A673 (cell line): Measurements from ENCODE around the gene PTPRQ. TPM values are rescaled to one million over a fixed set of nuclear protein-coding genes. Genes with fewer than 3 reads are reported as not detected.
"Not testable (repeated sequence)": the region's sequence is repeated elsewhere in the genome, so short reads cannot be mapped to it uniquely, and the experiment has no call there.

ENCODE experiments used
- BruUV-seq: library from RNA; stranded (reverse); fragments of 400-500 nt; replicated peaks from 2 replicates; lab custom pipeline; 2021; lab: Mats Ljungman, UMichigan
- CTCF ChIA-PET: fragments of 300-600 bp; sonication (Branson Sonifier 250); formaldehyde crosslinking; loops from one replicate; lab custom pipeline; 2022; ENCODE audit warnings: antibody characterized with exemption; lab: Charles Lee
- POLR2A ChIA-PET: fragments of 300-600 bp; sonication (Branson Sonifier 250); formaldehyde crosslinking; loops from one replicate; lab custom pipeline; 2022; ENCODE audit warnings: antibody characterized with exemption; ENCODE audit not compliant: low non-redundant PET; lab: Charles Lee
- DNase-seq: peaks from one replicate; pipeline ENCODE4 v3.0.0-alpha.2; 2015; ENCODE audit warnings: low spot score
- H3K27ac ChIP-seq: fragments of 200-600 bp; sonication (generic); 2 replicates; pipeline ENCODE4 v1.5.1; 2016; ENCODE audit warnings: mixed run types, low read depth, mild to moderate bottlenecking, mixed read lengths, antibody characterized with exemption, low read length; ENCODE audit not compliant: poor library complexity, severe bottlenecking
- H3K27me3 ChIP-seq: fragments of 200-600 bp; sonication (generic); replicated peaks from 2 replicates; pipeline ENCODE4 v1.6.1; 2017; ENCODE audit warnings: mixed run types, low read depth, mild to moderate bottlenecking, mixed read lengths, antibody characterized with exemption, low read length; ENCODE audit not compliant: insufficient read depth, poor library complexity
- H3K36me3 ChIP-seq: fragments of 200-600 bp; sonication (generic); 2 replicates; pipeline ENCODE4 v1.6.1; 2016; ENCODE audit warnings: mixed run types, mild to moderate bottlenecking, mixed read lengths, antibody characterized with exemption, low read length; ENCODE audit not compliant: insufficient read depth, poor library complexity, severe bottlenecking
- H3K4me1 ChIP-seq: fragments of 200-600 bp; sonication (generic); 2 replicates; pipeline ENCODE4 v1.6.1; 2017; ENCODE audit warnings: mixed run types, mild to moderate bottlenecking, mixed read lengths, antibody characterized with exemption, low read length; ENCODE audit not compliant: insufficient read depth, poor library complexity, severe bottlenecking
- H3K4me3 ChIP-seq: fragments of 200-600 bp; sonication (generic); 2 replicates; pipeline ENCODE4 v1.5.1; 2016; ENCODE audit warnings: low read depth, mixed run types, mild to moderate bottlenecking, mixed read lengths, low read length; ENCODE audit not compliant: poor library complexity, severe bottlenecking
- H3K9me3 ChIP-seq: fragments of 200-600 bp; sonication (generic); 2 replicates; pipeline ENCODE4 v1.6.1; 2016; ENCODE audit warnings: mixed run types, low read depth, mild to moderate bottlenecking, mixed read lengths, antibody characterized with exemption, low read length; ENCODE audit not compliant: poor library complexity, severe bottlenecking
- EZH2 ChIP-seq: fragments of 200-600 bp; sonication (generic); IDR thresholded peaks from 2 replicates; pipeline ENCODE4 v1.6.1; 2017; ENCODE audit warnings: borderline replicate concordance, low read depth, mild to moderate bottlenecking, mixed read lengths, antibody characterized with exemption, low read length; ENCODE audit not compliant: poor library complexity, severe bottlenecking
- intact Hi-C: fragments of 100-400 bp; cut with micrococcal nuclease; formaldehyde crosslinking; loops from one replicate; pipeline ENCODE4 v1.10.0; 2022; ENCODE audit not compliant: unreplicated experiment
- total RNA-seq: library from RNA; stranded (reverse); gene quantifications from 2 replicates; pipeline ENCODE4 v1.2.3, GENCODE V29; 2021
- TF ChIP-seq, protein P1 (sequence below): fragments of 300-800, 200-600 bp; sonication (generic); conservative IDR thresholded peaks from 2 replicates; pipeline ENCODE4 v1.5.1; 2017; ENCODE audit warnings: low read depth, mild to moderate bottlenecking, antibody characterized with exemption, low read length, moderate library complexity, mixed read lengths

The PTPRQ gene
- total RNA-seq, 1 experiment from 2014 or later, result 0.15 TPM

DNA sequence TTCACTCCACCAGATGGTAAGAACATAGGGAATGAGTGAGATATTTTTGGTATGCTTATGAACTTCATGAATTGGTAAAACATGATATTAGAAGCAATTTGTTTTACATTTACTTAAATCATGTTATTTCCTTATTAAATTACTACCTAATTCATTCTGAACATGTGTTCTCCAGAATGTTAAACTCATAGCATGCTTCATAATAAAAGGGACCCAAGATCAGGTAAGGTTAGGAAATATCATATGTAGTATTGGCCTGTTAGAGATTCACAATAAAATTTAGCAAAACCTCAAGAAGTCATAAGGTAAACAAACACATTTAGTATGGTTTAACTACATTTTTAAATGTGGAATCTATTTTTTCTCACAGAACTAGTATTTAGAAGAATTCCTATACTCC, 28.2 kb downstream of the PTPRQ start:
- Histone ChIP-seq H3K27me3 (no peaks in the 10 kb centered on the region), H3K36me3 (no peaks in the 10 kb centered on the region), H3K4me3 (no peak overlapping the region), H3K27ac (no peak overlapping the region), H3K9me3 (no peaks in the 10 kb centered on the region), H3K4me1 (peaks cover 27% of the 10 kb centered on the region)
- TF ChIP-seq, protein P1, sequence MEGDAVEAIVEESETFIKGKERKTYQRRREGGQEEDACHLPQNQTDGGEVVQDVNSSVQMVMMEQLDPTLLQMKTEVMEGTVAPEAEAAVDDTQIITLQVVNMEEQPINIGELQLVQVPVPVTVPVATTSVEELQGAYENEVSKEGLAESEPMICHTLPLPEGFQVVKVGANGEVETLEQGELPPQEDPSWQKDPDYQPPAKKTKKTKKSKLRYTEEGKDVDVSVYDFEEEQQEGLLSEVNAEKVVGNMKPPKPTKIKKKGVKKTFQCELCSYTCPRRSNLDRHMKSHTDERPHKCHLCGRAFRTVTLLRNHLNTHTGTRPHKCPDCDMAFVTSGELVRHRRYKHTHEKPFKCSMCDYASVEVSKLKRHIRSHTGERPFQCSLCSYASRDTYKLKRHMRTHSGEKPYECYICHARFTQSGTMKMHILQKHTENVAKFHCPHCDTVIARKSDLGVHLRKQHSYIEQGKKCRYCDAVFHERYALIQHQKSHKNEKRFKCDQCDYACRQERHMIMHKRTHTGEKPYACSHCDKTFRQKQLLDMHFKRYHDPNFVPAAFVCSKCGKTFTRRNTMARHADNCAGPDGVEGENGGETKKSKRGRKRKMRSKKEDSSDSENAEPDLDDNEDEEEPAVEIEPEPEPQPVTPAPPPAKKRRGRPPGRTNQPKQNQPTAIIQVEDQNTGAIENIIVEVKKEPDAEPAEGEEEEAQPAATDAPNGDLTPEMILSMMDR, result no peak
- TF ChIP-seq EZH2, result no peak
- no TSS peak for BruUV-seq
- ChIA-PET POLR2A (no interaction called here), CTCF (no interaction called here)
- intact Hi-C loops, result loop anchor here (2.0 kb wide), 3 partner anchors 127 to 291 kb away; no protein-coding TSS in a partner anchor
- DNase-seq, result no peak

DNA sequence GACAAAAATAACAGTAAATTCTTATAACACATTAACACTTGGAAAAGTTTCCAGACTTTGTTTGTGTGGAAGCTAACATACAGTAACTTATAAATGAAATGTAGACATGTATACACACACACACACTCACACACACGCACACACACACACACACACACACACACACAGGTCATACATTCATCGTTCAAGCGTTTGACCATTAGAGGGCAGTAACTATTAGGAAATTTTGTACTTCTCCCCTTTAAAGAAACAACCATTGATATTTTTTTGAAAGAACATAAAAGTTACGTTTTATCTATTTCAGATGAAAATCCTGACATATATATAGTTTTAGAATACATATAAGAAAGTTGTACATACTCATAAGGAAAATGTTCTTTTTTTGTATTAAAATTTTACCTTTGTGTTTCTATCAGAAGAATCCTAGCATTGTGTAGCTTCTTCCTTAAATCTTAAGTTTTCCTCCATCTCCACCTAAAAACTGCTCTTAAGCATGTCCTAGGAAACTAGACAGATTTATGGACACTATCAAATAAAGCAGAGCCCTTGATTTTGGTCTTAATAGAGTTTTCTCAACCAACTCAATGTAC, 29.0 kb downstream of the PTPRQ start:
- ChIA-PET POLR2A (no interaction called here), CTCF (interaction anchor here (1.5 kb wide), 1 partner anchor 125 kb away, joined by 6 read pairs; no protein-coding TSS in a partner anchor)
- Histone ChIP-seq H3K27me3 (no peaks in the 10 kb centered on the region), H3K4me1 (peaks cover 27% of the 10 kb centered on the region), H3K4me3 (no peak overlapping the region), H3K27ac (no peak overlapping the region), H3K36me3 (no peaks in the 10 kb centered on the region), H3K9me3 (no peaks in the 10 kb centered on the region)
- DNase-seq, result peak; percentile 84
- no TSS peak for BruUV-seq
- intact Hi-C loops, result loop anchor here (2.0 kb wide), 3 partner anchors 126 to 290 kb away; no protein-coding TSS in a partner anchor
- TF ChIP-seq, protein P1, result peak; percentile 75
- TF ChIP-seq EZH2, result no peak

- H3K9me3 ChIP-seq, H3K4me3 ChIP-seq, intact Hi-C loops, CTCF ChIA-PET, BruUV-seq, DNase-seq, H3K27ac ChIP-seq, H3K36me3 ChIP-seq, POLR2A ChIA-PET, H3K27me3 ChIP-seq: not testable (repeated sequence)
- H3K4me1 ChIP-seq, result peaks cover 24% of the 10 kb centered on the region
Measured at GRCh38 chr12:80477521-80478145, 33.6 kb downstream of the PTPRQ start.
